Activated B cell treated with CpG ODN at 0.5 μM for 24 hours (primary cell): ENCODE measurements around the gene UTS2B. TPM values are rescaled to one million over a fixed set of nuclear protein-coding genes. Genes with fewer than 3 reads are reported as not detected.

ENCODE experiments used
- ATAC-seq: fragments of 200-7000 bp; cut with Tn5 transposase; one replicate; pipeline ENCODE4 v1.10.0; 2021; ENCODE audit warnings: low read depth, mild to moderate bottlenecking, moderate library complexity
- CTCF ChIA-PET: fragments of 350-600 bp; sonication (Branson Sonifier 250); formaldehyde crosslinking; loops from one replicate; lab custom pipeline; 2021; ENCODE audit warnings: antibody characterized with exemption; lab: Charles Lee
- POLR2A ChIA-PET: fragments of 350-600 bp; sonication (Branson Sonifier 250); formaldehyde crosslinking; loops from one replicate; lab custom pipeline; 2021; ENCODE audit warnings: antibody characterized with exemption; lab: Charles Lee
- DNase-seq: peaks from one replicate; pipeline ENCODE4 v3.0.0; 2022
- H3K27ac Mint-ChIP-seq: one replicate; pipeline ENCODE4 v1.8.0; 2020; ENCODE audit warnings: mixed read lengths
- H3K27me3 Mint-ChIP-seq: one replicate; pipeline ENCODE4 v1.8.0; 2021; ENCODE audit warnings: mixed read lengths
- H3K36me3 Mint-ChIP-seq: one replicate; pipeline ENCODE4 v1.8.0; 2021; ENCODE audit warnings: low read depth, mixed read lengths
- H3K4me1 Mint-ChIP-seq: one replicate; pipeline ENCODE4 v1.8.0; 2021; ENCODE audit warnings: mixed read lengths
- H3K4me3 Mint-ChIP-seq: one replicate; pipeline ENCODE4 v1.8.0; 2020; ENCODE audit warnings: mild to moderate bottlenecking, mixed read lengths
- H3K9me3 Mint-ChIP-seq: one replicate; pipeline ENCODE4 v1.8.0; 2020; ENCODE audit warnings: mixed read lengths
- CTCF ChIP-seq: fragments of 200-600 bp; IDR thresholded peaks from one replicate; pipeline ENCODE4 v1.8.0; 2022; ENCODE audit warnings: antibody characterized with exemption, mild to moderate bottlenecking
- intact Hi-C: fragments of 100-400 bp; cut with micrococcal nuclease; formaldehyde crosslinking; loops from one replicate; pipeline ENCODE4 v1.15.1; 2024
- total RNA-seq: library from RNA; stranded (reverse); gene quantifications from 2 replicates; pipeline ENCODE4 v1.2.3, GENCODE V29; 2022

The UTS2B gene
- total RNA-seq, 1 donor from 2014 or later: 2.1 TPM

DNA sequence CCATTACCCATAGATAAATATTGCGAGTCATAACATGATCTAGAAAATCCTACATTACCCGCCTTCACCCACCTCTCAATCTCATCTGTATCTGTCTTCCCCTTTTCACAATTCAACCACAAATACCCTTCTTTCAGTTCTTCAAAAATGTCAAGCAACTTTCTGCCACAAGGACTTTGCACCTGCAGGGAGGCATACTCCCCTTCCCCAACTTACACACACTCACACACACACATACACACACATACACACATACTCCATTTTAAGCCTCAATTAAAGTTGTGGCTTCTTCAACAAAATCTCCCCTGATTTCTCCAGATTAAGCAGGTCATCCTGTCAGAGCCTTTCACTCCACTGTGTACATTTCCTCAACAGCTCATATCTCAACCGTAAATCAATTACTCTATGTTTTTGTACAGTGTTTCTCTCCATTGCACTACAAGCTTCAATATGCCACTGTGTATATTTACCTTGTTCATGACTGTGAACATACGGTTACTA lies 34.2 kb downstream of the UTS2B start:
- H3K36me3 Mint-ChIP-seq: peaks cover 2% of the 10 kb centered on the region
- peak; percentile 77 for ATAC-seq
- ChIA-PET POLR2A (interaction anchor here (0.6 to 2.3 kb wide), 3 partner anchors 25 to 38 kb away, joined by 4 to 13 read pairs (median 4); partner anchors contain the start of genes CCDC50 and UTS2B), CTCF (interaction anchor here (1.5 kb wide), 1 partner anchor 52 kb away, joined by 6 read pairs; no protein-coding TSS in a partner anchor)
- no peaks in the 10 kb centered on the region for H3K27me3 Mint-ChIP-seq
- peaks cover 5% of the 10 kb centered on the region for H3K9me3 Mint-ChIP-seq
- no peak for TF ChIP-seq CTCF
- no peak overlapping the region for H3K4me3 Mint-ChIP-seq
- DNase-seq: no peak
- intact Hi-C loops: loop anchor here (1.0 kb wide), 3 partner anchors 27 to 50 kb away; partner anchors contain the start of gene CCDC50
- H3K27ac Mint-ChIP-seq: no peak overlapping the region
- H3K4me1 Mint-ChIP-seq: peaks cover 34% of the 10 kb centered on the region

DNA sequence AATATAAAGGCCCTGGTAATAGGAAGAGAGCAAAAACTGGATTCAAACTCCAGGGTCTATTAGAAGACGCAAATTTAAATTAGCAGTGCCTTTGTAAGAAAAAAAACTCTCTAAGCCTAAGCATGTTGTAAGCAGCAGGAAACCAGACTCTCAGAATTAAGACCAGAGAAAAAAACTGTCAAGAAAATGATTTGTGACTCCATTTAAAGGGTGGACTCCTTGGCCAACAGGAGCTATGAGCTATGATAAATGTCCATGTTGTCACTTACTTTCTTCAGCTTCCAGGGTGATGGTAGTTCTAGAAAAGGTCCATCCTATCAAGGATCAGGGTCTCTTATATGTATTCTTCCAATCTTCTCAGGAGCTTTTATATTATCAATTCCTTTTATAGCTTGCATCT lies 36.0 kb downstream of the UTS2B start:
- CTCF ChIA-PET: interaction anchor here (1.1 kb wide), 1 partner anchor 49 kb away, joined by 3 read pairs; no protein-coding TSS in a partner anchor

DNA sequence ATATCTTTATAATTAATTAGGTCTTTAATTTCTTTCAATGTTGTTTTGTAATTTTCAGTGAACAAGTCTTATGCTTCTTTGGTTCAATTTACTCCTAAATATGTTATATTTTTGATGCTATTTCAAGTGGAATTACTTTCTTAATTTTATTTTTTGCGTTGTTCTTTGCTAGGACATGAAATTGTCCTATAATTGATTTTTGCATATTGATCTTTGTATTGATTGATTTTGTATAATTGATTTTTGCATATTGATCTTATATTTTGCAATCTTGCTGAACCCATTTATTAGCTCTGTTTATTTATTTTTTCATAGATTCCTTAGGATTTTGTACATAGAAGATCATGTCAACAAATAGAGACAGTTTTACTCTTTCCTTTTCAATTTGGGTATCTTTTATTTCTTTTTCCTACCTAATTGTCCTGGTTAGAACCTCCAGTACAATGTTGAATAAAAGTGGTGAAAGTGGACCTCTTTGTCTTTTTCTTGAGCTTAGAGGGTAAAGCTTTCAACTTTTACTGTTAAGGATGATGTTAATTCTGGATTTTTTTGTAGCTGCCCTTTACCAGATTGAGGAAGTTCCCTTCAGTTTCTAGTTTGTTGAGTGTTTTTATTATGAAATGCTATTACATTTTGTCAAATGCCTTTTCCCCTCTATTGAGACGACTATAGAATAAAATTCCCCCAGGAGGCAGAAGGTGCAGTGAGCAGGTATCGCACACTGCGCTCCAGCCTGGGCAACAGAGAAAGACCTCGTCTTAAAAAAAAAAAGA lies 37.9 kb downstream of the UTS2B start:
- Mint-ChIP-seq H3K9me3 (no peaks in the 10 kb centered on the region), H3K36me3 (no peaks in the 10 kb centered on the region), H3K4me3 (peak overlapping the region; percentile 50), H3K4me1 (peaks cover 40% of the 10 kb centered on the region), H3K27ac (peak overlapping the region; percentile 81), H3K27me3 (no peaks in the 10 kb centered on the region)
- TF ChIP-seq CTCF: no peak
- CTCF ChIA-PET: interaction anchor here (0.6 kb wide), 1 partner anchor 38 kb away, joined by 3 read pairs; the partner anchor contains the start of gene UTS2B
- ATAC-seq (no peak), DNase-seq (no peak)
- intact Hi-C loops: no loop called here
- POLR2A ChIA-PET: interaction anchor here (0.6 to 3.0 kb wide), 8 partner anchors 9 to 47 kb away, joined by 3 to 16 read pairs (median 4); partner anchors contain the start of gene CCDC50

More for the DNA sequence above, 36.0 kb downstream of the UTS2B start:
- H3K4me3 Mint-ChIP-seq: peak overlapping the region; percentile 6
- peaks cover 39% of the 10 kb centered on the region for H3K4me1 Mint-ChIP-seq
- no peak for ATAC-seq
- intact Hi-C loops: no loop called here
- H3K9me3 Mint-ChIP-seq: no peaks in the 10 kb centered on the region
- H3K36me3 Mint-ChIP-seq: no peaks in the 10 kb centered on the region
- no peak for DNase-seq
- no peak for TF ChIP-seq CTCF
- POLR2A ChIA-PET: interaction anchor here (0.6 to 1.4 kb wide), 5 partner anchors 32 to 50 kb away, joined by 3 to 9 read pairs (median 4); partner anchors contain the start of genes CCDC50 and UTS2B
- no peak overlapping the region for H3K27ac Mint-ChIP-seq
- H3K27me3 Mint-ChIP-seq: no peaks in the 10 kb centered on the region

- ChIA-PET CTCF (interaction anchor here (0.8 kb wide), 1 partner anchor 47 kb away, joined by 3 read pairs; no protein-coding TSS in a partner anchor), POLR2A (interaction anchor here (0.6 to 3.0 kb wide), 9 partner anchors 10 to 65 kb away, joined by 3 to 16 read pairs (median 4); partner anchors contain the start of gene CCDC50)
- Mint-ChIP-seq H3K27ac (peak overlapping the region; percentile 96), H3K4me3 (peak overlapping the region; percentile 74), H3K4me1 (peaks cover 40% of the 10 kb centered on the region), H3K27me3 (no peaks in the 10 kb centered on the region), H3K36me3 (no peaks in the 10 kb centered on the region), H3K9me3 (peaks cover 4% of the 10 kb centered on the region)
- DNase-seq: no peak
- intact Hi-C loops: loop anchor here (1.0 kb wide), 1 partner anchor 11 kb away; no protein-coding TSS in a partner anchor
- peak; percentile 82 for ATAC-seq
- no peak for TF ChIP-seq CTCF
Measured at GRCh38 chr3:191290311-191291025, 39.9 kb downstream of the UTS2B start.
